ENCODE measurements around the gene RIOK2.

Gene RIOK2

GRCh38 chr5:97121848-97122247, 61.2 kb downstream of the RIOK2 start:
- DNase-seq: no peak

- no peak for DNase-seq
These were observed 62.9 kb downstream of the RIOK2 start for GRCh38 chr5:97120195-97120594.

- no peak for DNase-seq
These were observed 64.0 kb downstream of the RIOK2 start for GRCh38 chr5:97119007-97119390.

GRCh38 chr5:97118261-97119006, 64.6 kb downstream of the RIOK2 start:
- no peak for DNase-seq

- DNase-seq: no peak
These were observed 67.1 kb downstream of the RIOK2 start for GRCh38 chr5:97115932-97116331.

- DNase-seq: no peak
These were observed 70.8 kb downstream of the RIOK2 start for GRCh38 chr5:97112230-97112629.

- DNase-seq: no peak
These were observed 71.4 kb downstream of the RIOK2 start for GRCh38 chr5:97111616-97112015.

GRCh38 chr5:97111004-97111403, 72.0 kb downstream of the RIOK2 start:
- DNase-seq: no peak
